ENCODE results near the gene SMIM34.
"Not testable (repeated sequence)": the region's sequence is repeated elsewhere in the genome, so short reads cannot be mapped to it uniquely, and the experiment has no call there.

SMIM34 gene

GRCh38 chr21:34423805-34424204, at the start of gene SMIM34:
TSS of gene SMIM34 (minus strand) at chr21:34423951. CDS start at chr21:34423839, 112 bp downstream.
- not testable (repeated sequence) for DNase-seq

- not testable (repeated sequence) for DNase-seq
These were observed 43.6 kb upstream of the SMIM34 start for GRCh38 chr21:34467333-34467732.

GRCh38 chr21:34459426-34459825, 35.7 kb upstream of the SMIM34 start:
- DNase-seq, result not testable (repeated sequence)

GRCh38 chr21:34458266-34458665, 34.5 kb upstream of the SMIM34 start:
- not testable (repeated sequence) for DNase-seq

- DNase-seq, result not testable (repeated sequence)
These were observed 32.4 kb upstream of the SMIM34 start for GRCh38 chr21:34456180-34456579.

GRCh38 chr21:34455628-34456027, 31.9 kb upstream of the SMIM34 start:
- not testable (repeated sequence) for DNase-seq

GRCh38 chr21:34447018-34447417, 23.3 kb upstream of the SMIM34 start:
- not testable (repeated sequence) for DNase-seq

- DNase-seq, result not testable (repeated sequence)
These were observed 19.7 kb upstream of the SMIM34 start for GRCh38 chr21:34443486-34443885.

GRCh38 chr21:34429710-34430109, 6.0 kb upstream of the SMIM34 start:
- not testable (repeated sequence) for DNase-seq

- DNase-seq, result not testable (repeated sequence)
These were observed 4.7 kb upstream of the SMIM34 start for GRCh38 chr21:34428441-34428840.

- DNase-seq, result not testable (repeated sequence)
These were observed 3.6 kb upstream of the SMIM34 start for GRCh38 chr21:34427339-34427738.

- not testable (repeated sequence) for DNase-seq
These were observed 6.2 kb downstream of the SMIM34 start for GRCh38 chr21:34417448-34418077.

- not testable (repeated sequence) for DNase-seq
These were observed 16.5 kb downstream of the SMIM34 start for GRCh38 chr21:34407294-34407693.

- DNase-seq, result not testable (repeated sequence)
These were observed 17.1 kb downstream of the SMIM34 start for GRCh38 chr21:34406676-34407075.

GRCh38 chr21:34406102-34406501, 17.6 kb downstream of the SMIM34 start:
- DNase-seq, result not testable (repeated sequence)

GRCh38 chr21:34405686-34406085, 18.1 kb downstream of the SMIM34 start:
- DNase-seq, result not testable (repeated sequence)

- not testable (repeated sequence) for DNase-seq
These were observed 19.0 kb downstream of the SMIM34 start for GRCh38 chr21:34404742-34405141.

GRCh38 chr21:34400522-34400921, 23.2 kb downstream of the SMIM34 start:
- not testable (repeated sequence) for DNase-seq

- not testable (repeated sequence) for DNase-seq
These were observed 39.9 kb downstream of the SMIM34 start for GRCh38 chr21:34383724-34384415.

- not testable (repeated sequence) for DNase-seq
These were observed 40.6 kb downstream of the SMIM34 start for GRCh38 chr21:34383138-34383537.

- DNase-seq, result not testable (repeated sequence)
These were observed 48.2 kb downstream of the SMIM34 start for GRCh38 chr21:34375619-34375972.

GRCh38 chr21:34374940-34375618, 48.7 kb downstream of the SMIM34 start, which contains the start of gene SMIM11:
TSS of gene SMIM11 (plus strand) at chr21:34375507. CDS start at chr21:34379505, 3,998 bp downstream.
- DNase-seq, result not testable (repeated sequence)

- DNase-seq, result not testable (repeated sequence)
These were observed 49.3 kb downstream of the SMIM34 start for GRCh38 chr21:34374462-34374861.
